Erythroblast (primary cell): ENCODE measurements around the gene HAO1.

Experiments used
- GATA1 ChIP-seq: IDR thresholded peaks from 2 replicates; pipeline ENCODE4 v1.6.1; 2011; ENCODE audit warnings: low read depth, mild to moderate bottlenecking, control low read depth, low read length, moderate library complexity
- POLR2A ChIP-seq: IDR thresholded peaks from 2 replicates; pipeline ENCODE4 v1.6.1; 2011; ENCODE audit warnings: mild to moderate bottlenecking, low read length

- TF ChIP-seq POLR2A (no peak), GATA1 (no peak)
Measured at GRCh38 chr20:7841291-7841970, 98.8 kb downstream of the HAO1 start.
